Activated CD8-positive, alpha-beta T cell treated with anti-CD3 and anti-CD28 coated beads, Interleukin-2, amount 10 ng/mL, durations not matched to agents 7 days and 5 days (primary cell): ENCODE results near the gene ARHGAP1. TPM values are rescaled to one million over a fixed set of nuclear protein-coding genes. Genes with fewer than 3 reads are reported as not detected.
A peak's percentile ranks its signal among the peaks of the same experiment; 100 is the strongest.

Experiments used
- ATAC-seq: fragments of 150-1000 bp; cut with Tn5 transposase; one replicate; pipeline ENCODE4 v1.10.0; 2021; ENCODE audit warnings: moderate library complexity
- CTCF ChIA-PET: fragments of 350-600 bp; sonication (Branson Sonifier 250); formaldehyde crosslinking; loops from one replicate; lab custom pipeline; 2021; ENCODE audit warnings: antibody characterized with exemption; lab: Charles Lee
- POLR2A ChIA-PET: fragments of 350-600 bp; sonication (Branson Sonifier 250); formaldehyde crosslinking; loops from one replicate; lab custom pipeline; 2021; ENCODE audit warnings: antibody characterized with exemption; lab: Charles Lee
- DNase-seq: peaks from one replicate; pipeline ENCODE4 v3.0.0-alpha.2; 2020
- H3K27ac Mint-ChIP-seq: one replicate; pipeline ENCODE4 v1.8.0; 2021; ENCODE audit warnings: mild to moderate bottlenecking, mixed read lengths
- H3K27me3 Mint-ChIP-seq: one replicate; pipeline ENCODE4 v1.8.0; 2021; ENCODE audit warnings: low read depth, mixed read lengths
- H3K36me3 Mint-ChIP-seq: one replicate; pipeline ENCODE4 v1.8.0; 2021; ENCODE audit warnings: low read depth, mixed read lengths
- H3K4me1 Mint-ChIP-seq: one replicate; pipeline ENCODE4 v1.8.0; 2021; ENCODE audit warnings: low read depth, mixed read lengths
- H3K4me3 Mint-ChIP-seq: one replicate; pipeline ENCODE4 v1.8.0; 2021; ENCODE audit warnings: mild to moderate bottlenecking, mixed read lengths
- H3K9me3 Mint-ChIP-seq: one replicate; pipeline ENCODE4 v1.8.0; 2022; ENCODE audit warnings: mixed read lengths; ENCODE audit not compliant: insufficient read depth
- total RNA-seq, 2 experiments: library from RNA; stranded (reverse); gene quantifications; one replicate each; pipeline ENCODE4 v1.2.3, GENCODE V29; 2021

The ARHGAP1 gene
- total RNA-seq, 2 experiments from 2014 or later: 69.1 to 71.3 TPM

DNA sequence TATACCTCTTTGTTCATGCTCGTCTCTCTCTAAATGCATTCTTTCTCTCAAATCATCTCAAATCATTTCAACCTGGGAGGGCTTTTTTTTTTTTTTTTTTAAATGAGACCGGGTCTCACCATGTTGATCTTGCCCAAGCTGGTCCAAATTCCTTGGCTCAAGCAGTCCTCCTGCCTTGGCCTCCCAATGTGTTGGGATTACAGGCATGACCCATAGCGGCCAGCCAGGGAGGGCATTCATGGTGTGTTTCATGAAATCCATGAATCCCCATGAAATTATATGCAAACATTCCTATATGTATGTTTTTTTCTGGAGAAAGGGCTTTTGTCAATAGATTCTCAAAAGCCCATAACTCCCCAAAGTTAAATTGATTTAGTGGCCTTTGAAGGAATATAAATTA, 56.9 kb downstream of the ARHGAP1 start:
- peaks cover 5% of the 10 kb centered on the region for H3K9me3 Mint-ChIP-seq
- H3K27ac Mint-ChIP-seq: no peak overlapping the region
- CTCF ChIA-PET: interaction anchor here (0.8 to 2.3 kb wide), 3 partner anchors 16 to 26 kb away, joined by 4 to 9 read pairs (median 7); partner anchors contain the start of genes ATG13 and HARBI1
- H3K4me3 Mint-ChIP-seq: no peak overlapping the region
- no peaks in the 10 kb centered on the region for H3K27me3 Mint-ChIP-seq
- DNase-seq (no peak), ATAC-seq (no peak)
- peaks cover 25% of the 10 kb centered on the region for H3K4me1 Mint-ChIP-seq
- POLR2A ChIA-PET: interaction anchor here (0.9 kb wide), 1 partner anchor 20 kb away, joined by 3 read pairs; no protein-coding TSS in a partner anchor
- peaks cover 40% of the 10 kb centered on the region for H3K36me3 Mint-ChIP-seq

DNA sequence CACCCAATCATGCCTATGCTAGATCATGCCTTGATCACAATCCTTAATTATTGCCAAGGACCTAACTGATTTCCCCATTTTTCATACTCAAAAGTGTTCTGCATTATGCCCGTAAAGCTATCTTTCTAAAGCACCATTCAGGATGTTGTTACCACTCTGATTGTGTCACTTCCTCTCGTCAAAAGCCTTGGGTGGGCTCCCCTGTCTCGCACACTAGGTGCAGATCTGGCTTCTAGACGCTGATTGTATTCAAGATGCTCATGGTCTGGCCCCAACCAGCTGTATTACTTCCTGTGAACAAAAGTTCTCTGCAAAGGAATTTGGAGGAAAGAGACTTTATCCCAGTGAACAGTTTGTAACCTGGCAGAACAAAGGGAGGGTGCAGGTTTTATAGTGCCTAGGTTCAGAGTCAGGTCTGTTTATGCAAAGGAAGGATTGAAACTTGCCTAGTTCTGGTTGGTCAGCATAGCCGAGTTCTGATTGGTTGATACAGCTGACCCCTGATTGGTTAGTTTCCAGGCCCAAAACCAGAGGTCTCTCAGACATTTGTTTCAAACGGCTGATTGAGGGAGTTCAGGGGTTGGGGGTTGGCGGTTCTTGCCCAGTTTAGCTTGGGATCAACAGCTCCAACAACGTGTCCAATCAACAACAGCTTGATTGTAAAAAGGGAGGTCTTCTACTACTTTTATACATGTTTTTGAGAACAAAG, 57.6 kb downstream of the ARHGAP1 start:
- Mint-ChIP-seq H3K9me3 (peaks cover 5% of the 10 kb centered on the region), H3K4me3 (no peak overlapping the region), H3K36me3 (peaks cover 43% of the 10 kb centered on the region), H3K27ac (peak overlapping the region; percentile 66), H3K27me3 (no peaks in the 10 kb centered on the region), H3K4me1 (peaks cover 25% of the 10 kb centered on the region)
- ATAC-seq (peak; percentile 33), DNase-seq (peak; percentile 36)
- ChIA-PET CTCF (interaction anchor here (0.8 to 1.6 kb wide), 3 partner anchors 17 to 28 kb away, joined by 4 to 9 read pairs (median 4); partner anchors contain the start of genes ATG13 and HARBI1), POLR2A (interaction anchor here (1.8 kb wide), 1 partner anchor 28 kb away, joined by 4 read pairs; no protein-coding TSS in a partner anchor)

DNA sequence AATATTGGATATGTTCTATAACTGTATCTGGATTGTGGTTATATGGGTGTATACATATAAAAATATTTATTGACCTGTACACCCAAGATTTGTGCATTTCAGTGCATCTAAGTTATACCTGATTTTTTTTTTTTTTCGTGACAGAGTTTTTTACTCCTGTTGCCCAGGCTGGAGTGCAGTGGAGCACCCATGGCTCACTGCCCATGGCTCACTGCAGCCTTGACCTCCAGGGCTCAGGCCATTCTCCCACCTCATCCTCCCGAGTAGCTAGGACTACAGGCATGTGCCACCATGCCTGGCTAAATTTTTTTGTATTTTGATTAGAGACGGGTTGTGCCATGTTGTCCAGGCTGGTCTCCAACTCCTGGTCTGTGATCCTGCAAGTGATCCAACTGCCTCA, 58.8 kb downstream of the ARHGAP1 start:
- ChIA-PET CTCF (interaction anchor here (1.6 kb wide), 2 partner anchors 24 to 152 kb away, joined by 3 to 9 read pairs; partner anchors contain the start of genes ATG13 and HARBI1), POLR2A (interaction anchor here (1.8 kb wide), 1 partner anchor 29 kb away, joined by 4 read pairs; no protein-coding TSS in a partner anchor)
- Mint-ChIP-seq H3K4me3 (no peak overlapping the region), H3K36me3 (peaks cover 41% of the 10 kb centered on the region), H3K27me3 (no peaks in the 10 kb centered on the region), H3K9me3 (peaks cover 5% of the 10 kb centered on the region), H3K4me1 (peaks cover 25% of the 10 kb centered on the region), H3K27ac (no peak overlapping the region)
- DNase-seq (no peak), ATAC-seq (no peak)

DNA sequence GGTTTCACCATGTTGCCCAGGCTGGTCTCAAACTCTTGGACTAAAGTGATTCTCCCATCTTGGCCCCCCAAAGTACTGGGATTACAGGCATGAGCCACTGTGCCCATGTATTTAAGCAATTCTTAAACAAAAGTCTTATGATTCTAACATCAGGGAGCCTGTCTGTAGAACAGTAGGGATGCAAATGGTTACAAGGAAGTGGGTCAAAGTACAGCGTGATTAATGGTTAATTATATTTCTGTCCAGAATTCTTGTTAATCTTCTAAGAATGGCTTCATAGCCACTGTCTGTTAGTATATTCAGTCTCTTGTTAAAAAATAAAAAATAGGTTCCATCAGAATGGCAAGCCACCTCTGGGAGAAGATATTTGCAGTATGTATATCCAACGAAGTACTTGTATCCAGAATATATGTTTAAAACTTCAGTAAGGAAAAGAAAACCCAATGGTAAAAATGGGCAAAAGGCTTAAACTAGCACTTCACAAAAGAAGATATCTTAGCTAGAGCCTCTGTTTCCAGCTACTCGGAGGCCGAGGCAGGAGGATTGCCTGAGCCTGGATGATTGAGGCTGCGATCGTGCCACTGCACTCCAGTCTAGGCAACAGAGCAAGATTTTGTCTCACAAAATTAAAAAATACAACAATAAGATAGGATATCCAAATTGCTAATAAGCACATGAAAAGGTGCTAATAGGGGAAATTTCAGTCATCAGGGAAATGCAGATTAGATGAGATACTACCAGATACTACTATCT, 60.2 kb downstream of the ARHGAP1 start:
- Mint-ChIP-seq H3K36me3 (peaks cover 36% of the 10 kb centered on the region), H3K9me3 (peaks cover 5% of the 10 kb centered on the region), H3K27ac (no peak overlapping the region), H3K4me3 (no peak overlapping the region), H3K4me1 (peaks cover 25% of the 10 kb centered on the region), H3K27me3 (no peaks in the 10 kb centered on the region)
- CTCF ChIA-PET: interaction anchor here (1.4 to 1.6 kb wide), 2 partner anchors 31 to 150 kb away, joined by 3 to 4 read pairs; no protein-coding TSS in a partner anchor
- DNase-seq (no peak), ATAC-seq (no peak)
- POLR2A ChIA-PET: interaction anchor here (0.7 kb wide), 1 partner anchor 1067 kb away, joined by 3 read pairs; no protein-coding TSS in a partner anchor

DNA sequence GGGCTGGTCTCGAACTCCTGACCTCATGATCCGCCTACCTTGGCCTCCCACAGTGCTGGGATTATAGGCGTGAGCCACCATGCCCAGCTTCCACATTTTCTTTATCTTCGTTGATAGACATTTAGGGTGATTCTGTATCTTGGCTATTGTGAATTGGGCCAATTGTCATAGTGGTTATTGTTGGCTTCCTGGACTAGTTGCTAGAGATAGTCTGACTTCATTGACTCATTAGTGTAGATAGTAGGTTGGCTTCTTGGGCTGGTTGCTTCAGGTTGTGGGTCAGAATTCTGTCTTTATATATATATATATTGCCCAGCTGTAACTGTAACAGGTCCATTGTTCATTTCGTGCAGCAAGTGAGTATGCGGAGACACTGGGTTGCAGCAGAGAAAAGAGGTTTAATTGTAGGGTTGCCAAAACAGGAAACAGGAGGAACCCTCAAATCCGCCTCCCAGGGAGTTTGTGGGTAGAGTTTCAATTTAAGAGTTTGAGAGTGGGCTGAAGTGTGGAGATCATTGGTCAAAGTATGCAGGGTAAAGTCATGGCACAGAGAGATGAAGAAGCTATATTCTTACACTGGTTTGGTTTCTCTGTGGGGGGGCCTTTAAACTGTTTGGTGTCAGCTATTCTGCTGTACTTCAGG, 61.1 kb downstream of the ARHGAP1 start:
- Mint-ChIP-seq H3K27ac (peak overlapping the region; percentile 66), H3K9me3 (peaks cover 5% of the 10 kb centered on the region), H3K27me3 (no peaks in the 10 kb centered on the region), H3K36me3 (peaks cover 31% of the 10 kb centered on the region), H3K4me1 (peaks cover 25% of the 10 kb centered on the region), H3K4me3 (no peak overlapping the region)
- ATAC-seq: no peak
- CTCF ChIA-PET: interaction anchor here (1.4 kb wide), 1 partner anchor 32 kb away, joined by 4 read pairs; no protein-coding TSS in a partner anchor
- POLR2A ChIA-PET: interaction anchor here (1.4 kb wide), 1 partner anchor 61 kb away, joined by 5 read pairs; the partner anchor contains the start of genes ARHGAP1 and ZNF408
- DNase-seq: no peak

DNA sequence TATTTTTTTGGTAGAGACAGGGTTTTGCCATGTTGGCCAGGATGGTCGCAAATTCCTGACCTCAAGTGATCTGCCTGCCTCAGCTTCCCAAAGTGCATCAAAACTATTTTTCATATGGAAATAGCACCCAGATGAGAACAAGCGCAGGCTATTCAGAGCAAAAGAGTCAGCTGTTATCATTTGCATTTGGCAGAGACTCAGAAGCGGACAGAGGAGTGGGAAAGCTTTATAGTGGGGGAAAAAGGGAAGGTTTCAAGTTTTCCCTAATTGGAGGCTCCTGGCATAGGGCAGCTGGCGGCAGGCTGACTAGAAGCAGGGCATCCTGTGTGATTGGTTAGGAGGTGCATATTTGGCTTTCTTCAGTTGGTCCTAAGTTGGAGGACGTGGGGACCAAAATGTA, 62.9 kb downstream of the ARHGAP1 start:
- CTCF ChIA-PET: interaction anchor here (1.8 kb wide), 1 partner anchor 34 kb away, joined by 6 read pairs; no protein-coding TSS in a partner anchor
- no peaks in the 10 kb centered on the region for H3K27me3 Mint-ChIP-seq
- H3K36me3 Mint-ChIP-seq: peaks cover 25% of the 10 kb centered on the region
- H3K27ac Mint-ChIP-seq: no peak overlapping the region
- POLR2A ChIA-PET: no interaction called here
- H3K4me3 Mint-ChIP-seq: no peak overlapping the region
- peaks cover 5% of the 10 kb centered on the region for H3K9me3 Mint-ChIP-seq
- no peak for DNase-seq
- H3K4me1 Mint-ChIP-seq: peaks cover 19% of the 10 kb centered on the region
- ATAC-seq: no peak

DNA sequence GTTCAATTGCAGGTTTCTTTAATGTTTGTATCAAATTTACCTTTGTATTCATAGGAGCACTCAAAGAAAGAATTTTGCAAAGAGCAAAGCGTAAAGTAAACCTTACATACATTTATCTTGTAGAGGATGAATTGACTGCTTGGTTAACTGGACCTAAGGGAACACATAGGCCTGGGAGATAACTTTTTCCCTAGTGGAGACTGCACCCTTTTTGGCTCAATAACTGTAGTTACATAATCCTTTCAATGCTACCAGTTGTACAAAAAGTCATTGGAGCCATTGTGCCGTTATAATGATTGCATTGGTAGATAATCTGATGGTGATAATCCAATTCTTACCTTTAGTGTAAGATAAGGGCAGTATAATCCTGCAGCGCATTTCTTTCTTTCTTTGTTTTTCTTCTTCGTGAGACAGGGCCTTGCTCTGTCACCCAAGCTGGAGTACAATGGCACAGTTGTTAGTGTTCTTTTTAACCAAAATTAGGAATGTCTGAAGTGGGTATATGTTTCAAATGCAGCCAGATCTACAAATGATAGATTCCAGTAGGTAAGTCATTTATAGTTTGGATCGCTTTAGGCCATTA, 64.8 kb downstream of the ARHGAP1 start:
- ATAC-seq: no peak
- ChIA-PET POLR2A (no interaction called here), CTCF (no interaction called here)
- H3K27ac Mint-ChIP-seq: no peak overlapping the region
- peaks cover 5% of the 10 kb centered on the region for H3K9me3 Mint-ChIP-seq
- peaks cover 29% of the 10 kb centered on the region for H3K36me3 Mint-ChIP-seq
- H3K4me3 Mint-ChIP-seq: no peak overlapping the region
- H3K4me1 Mint-ChIP-seq: peaks cover 26% of the 10 kb centered on the region
- no peaks in the 10 kb centered on the region for H3K27me3 Mint-ChIP-seq
- no peak for DNase-seq

DNA sequence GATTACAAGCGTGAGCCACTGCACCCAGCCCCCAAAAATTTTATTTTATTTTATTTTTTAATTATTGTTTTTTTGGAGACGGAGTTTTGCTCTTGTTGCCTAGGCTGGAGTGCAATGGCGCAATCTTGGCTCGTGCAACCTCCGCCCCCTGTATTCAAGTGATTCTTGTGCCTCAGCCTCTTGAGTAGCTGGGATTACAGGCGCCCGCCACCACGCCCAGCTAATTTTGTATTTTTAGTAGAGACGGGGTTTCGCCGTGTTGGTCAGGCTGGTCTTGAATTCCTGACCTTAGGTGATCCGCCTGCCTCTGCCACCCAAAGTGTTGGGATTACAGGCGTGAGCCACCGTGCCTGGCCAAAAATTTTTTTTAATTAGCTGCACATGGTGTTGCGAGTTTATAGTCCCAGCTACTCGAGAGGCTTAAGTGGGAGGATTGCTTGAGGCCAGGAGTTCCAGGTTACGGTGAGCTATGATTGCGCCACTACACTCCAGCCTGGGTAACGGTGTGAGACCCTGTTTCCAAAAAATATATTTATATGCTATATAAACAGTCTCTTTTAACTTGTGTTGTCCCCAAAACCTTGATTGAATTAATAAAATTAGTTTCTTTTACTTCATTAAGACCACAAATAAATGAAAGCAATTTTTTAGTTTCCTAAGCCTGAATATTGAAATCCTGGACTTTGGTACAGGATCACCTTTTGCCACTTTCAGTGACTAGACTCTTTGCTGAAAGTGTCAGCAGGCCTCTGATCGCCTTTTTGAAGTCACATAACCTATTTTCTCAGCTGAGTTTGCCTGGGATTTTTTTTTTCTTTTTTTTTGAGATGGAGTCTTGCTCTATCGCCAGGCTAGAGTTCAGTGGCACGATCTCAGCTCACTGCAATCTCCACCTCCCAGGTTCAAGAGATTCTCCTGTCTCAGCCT, 66.9 kb downstream of the ARHGAP1 start:
- DNase-seq: no peak
- no peaks in the 10 kb centered on the region for H3K9me3 Mint-ChIP-seq
- ChIA-PET CTCF (interaction anchor here (0.8 kb wide), 1 partner anchor 15 kb away, joined by 4 read pairs; no protein-coding TSS in a partner anchor), POLR2A (interaction anchor here (0.6 to 1.1 kb wide), 3 partner anchors 16 to 391 kb away, joined by 3 to 4 read pairs (median 3); partner anchors contain the start of genes ATG13 and HARBI1)
- peaks cover 22% of the 10 kb centered on the region for H3K36me3 Mint-ChIP-seq
- H3K27me3 Mint-ChIP-seq: no peaks in the 10 kb centered on the region
- no peak for ATAC-seq
- no peak overlapping the region for H3K27ac Mint-ChIP-seq
- H3K4me1 Mint-ChIP-seq: peaks cover 14% of the 10 kb centered on the region
- H3K4me3 Mint-ChIP-seq: no peak overlapping the region

DNA sequence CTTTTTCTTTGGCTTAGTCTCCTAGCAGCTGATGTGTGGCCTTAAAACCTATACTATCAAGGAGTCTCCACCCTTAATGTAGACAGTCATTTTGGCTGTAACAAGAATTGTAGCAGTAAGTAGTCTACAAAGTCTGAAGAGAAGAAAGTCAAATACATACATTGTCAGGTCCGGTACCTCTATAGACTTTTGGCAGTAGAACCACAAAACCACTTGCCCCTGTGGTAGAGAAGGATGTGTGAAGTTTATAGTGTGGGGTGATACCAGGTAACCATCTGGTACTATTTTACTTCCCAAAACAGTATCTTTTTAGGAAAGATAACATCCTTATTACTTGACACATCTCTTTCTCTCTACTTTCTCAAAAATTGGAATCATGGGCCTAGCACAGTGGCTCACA, 67.9 kb downstream of the ARHGAP1 start:
- ChIA-PET CTCF (no interaction called here), POLR2A (no interaction called here)
- peaks cover 14% of the 10 kb centered on the region for H3K4me1 Mint-ChIP-seq
- H3K36me3 Mint-ChIP-seq: peaks cover 19% of the 10 kb centered on the region
- DNase-seq (peak; percentile 49), ATAC-seq (peak; percentile 88)
- no peaks in the 10 kb centered on the region for H3K9me3 Mint-ChIP-seq
- no peak overlapping the region for H3K4me3 Mint-ChIP-seq
- peak overlapping the region; percentile 63 for H3K27ac Mint-ChIP-seq
- no peaks in the 10 kb centered on the region for H3K27me3 Mint-ChIP-seq

DNA sequence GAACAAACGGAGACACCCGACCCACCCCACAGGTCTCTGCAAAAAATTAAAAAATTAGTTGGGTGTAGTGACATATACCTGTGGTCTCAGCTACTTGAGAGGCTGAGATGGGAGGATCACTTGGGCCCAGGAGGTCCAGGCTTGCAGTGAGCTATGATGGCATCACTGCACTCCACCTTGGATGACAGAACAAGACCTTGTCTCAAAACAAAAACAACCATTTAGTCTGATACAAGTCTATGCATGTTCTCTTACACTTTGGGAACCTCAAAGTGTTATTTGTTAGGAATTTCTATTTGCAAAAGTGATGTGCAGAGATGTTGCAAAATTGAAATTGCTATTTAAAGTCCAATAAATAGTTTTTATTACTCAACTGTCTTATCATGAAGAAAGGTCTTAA, 68.7 kb downstream of the ARHGAP1 start:
- ChIA-PET CTCF (interaction anchor here (1.4 to 2.6 kb wide), 2 partner anchors 13 to 393 kb away, joined by 3 to 9 read pairs; no protein-coding TSS in a partner anchor), POLR2A (no interaction called here)
- ATAC-seq (no peak), DNase-seq (no peak)
- Mint-ChIP-seq H3K4me1 (peaks cover 14% of the 10 kb centered on the region), H3K27ac (no peak overlapping the region), H3K4me3 (no peak overlapping the region), H3K36me3 (peaks cover 20% of the 10 kb centered on the region), H3K9me3 (no peaks in the 10 kb centered on the region), H3K27me3 (no peaks in the 10 kb centered on the region)
